Chondrocyte (in vitro differentiated cells): ENCODE results near the gene ACAP2. TPM values are rescaled to one million over a fixed set of nuclear protein-coding genes. Genes with fewer than 3 reads are reported as not detected.
"Not testable (repeated sequence)": the region's sequence is repeated elsewhere in the genome, so short reads cannot be mapped to it uniquely, and the experiment has no call there.

Source experiments
- DNase-seq: peaks from one replicate; pipeline ENCODE4 v3.0.0; 2021; ENCODE audit warnings: mixed read lengths, low spot score
- H3K27ac Mint-ChIP-seq: one replicate; pipeline ENCODE4 v1.8.0; 2021; ENCODE audit warnings: mild to moderate bottlenecking, moderate library complexity, mixed read lengths; ENCODE audit not compliant: unreplicated experiment
- H3K27me3 Mint-ChIP-seq: 2 replicates; pipeline ENCODE4 v1.8.0; 2021; ENCODE audit warnings: low read depth, mixed read lengths
- H3K36me3 Mint-ChIP-seq: 2 replicates; pipeline ENCODE4 v1.8.0; 2021; ENCODE audit warnings: low read depth, mixed read lengths
- H3K4me1 Mint-ChIP-seq: 2 replicates; pipeline ENCODE4 v1.8.0; 2021; ENCODE audit warnings: low read depth, mild to moderate bottlenecking, mixed read lengths
- H3K4me3 Mint-ChIP-seq: one replicate; pipeline ENCODE4 v1.8.0; 2021; ENCODE audit warnings: mild to moderate bottlenecking, moderate library complexity, mixed read lengths; ENCODE audit not compliant: unreplicated experiment
- H3K9me3 Mint-ChIP-seq: 2 replicates; pipeline ENCODE4 v1.8.0; 2021; ENCODE audit warnings: low read depth, mixed read lengths
- total RNA-seq: library from RNA; stranded (reverse); gene quantifications from 3 replicates; pipeline ENCODE4 v1.2.1, GENCODE V29; 2021
- TF ChIP-seq, protein P1 (sequence below): fragments of 200-600 bp; sonication (generic); IDR thresholded peaks from 2 replicates; pipeline ENCODE4 v1.5.0; 2021; ENCODE audit warnings: antibody characterized with exemption, mild to moderate bottlenecking, moderate library complexity

Gene ACAP2
- total RNA-seq, 1 donor from 2014 or later, result 43.3 TPM

DNA sequence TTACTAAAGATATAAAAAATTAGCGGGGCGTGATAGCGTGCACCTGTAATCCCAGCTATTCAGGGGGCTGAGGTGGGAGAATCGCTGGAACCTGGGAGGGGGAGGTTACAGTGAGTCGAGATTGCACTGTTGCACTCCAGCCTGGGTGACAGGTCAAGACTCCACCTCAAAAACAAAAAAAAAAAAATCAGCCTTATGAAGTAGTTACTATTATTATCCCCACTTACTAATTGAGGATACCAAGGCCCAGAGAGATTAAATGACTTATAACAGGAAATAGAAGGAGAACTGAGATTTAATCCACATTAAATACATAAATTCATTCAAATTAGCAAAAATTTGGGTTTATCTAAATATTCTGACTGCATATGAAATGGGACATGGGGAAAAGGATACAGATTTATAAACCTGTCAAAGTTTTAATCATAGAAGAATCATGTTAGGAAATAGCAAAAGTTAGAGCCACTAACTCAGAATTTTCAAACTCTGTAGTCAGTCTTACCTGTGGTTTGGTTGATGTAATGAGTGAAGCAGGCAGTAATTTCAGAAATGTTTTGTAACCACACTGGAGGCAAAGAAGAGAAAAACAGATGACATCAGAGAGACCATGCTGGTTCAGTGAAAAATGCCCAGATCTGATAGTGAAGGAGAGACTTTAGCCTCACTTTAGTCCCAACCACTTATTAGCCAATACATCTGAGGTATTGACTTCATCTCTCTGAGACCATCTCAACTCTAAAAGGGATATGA, 25.0 kb upstream of the ACAP2 start:
- no peak for DNase-seq
- Mint-ChIP-seq H3K9me3 (peaks cover 5% of the 10 kb centered on the region), H3K4me3 (no peak overlapping the region), H3K27me3 (no peaks in the 10 kb centered on the region), H3K27ac (no peak overlapping the region), H3K4me1 (peaks cover 4% of the 10 kb centered on the region), H3K36me3 (no peaks in the 10 kb centered on the region)
- TF ChIP-seq, protein P1, sequence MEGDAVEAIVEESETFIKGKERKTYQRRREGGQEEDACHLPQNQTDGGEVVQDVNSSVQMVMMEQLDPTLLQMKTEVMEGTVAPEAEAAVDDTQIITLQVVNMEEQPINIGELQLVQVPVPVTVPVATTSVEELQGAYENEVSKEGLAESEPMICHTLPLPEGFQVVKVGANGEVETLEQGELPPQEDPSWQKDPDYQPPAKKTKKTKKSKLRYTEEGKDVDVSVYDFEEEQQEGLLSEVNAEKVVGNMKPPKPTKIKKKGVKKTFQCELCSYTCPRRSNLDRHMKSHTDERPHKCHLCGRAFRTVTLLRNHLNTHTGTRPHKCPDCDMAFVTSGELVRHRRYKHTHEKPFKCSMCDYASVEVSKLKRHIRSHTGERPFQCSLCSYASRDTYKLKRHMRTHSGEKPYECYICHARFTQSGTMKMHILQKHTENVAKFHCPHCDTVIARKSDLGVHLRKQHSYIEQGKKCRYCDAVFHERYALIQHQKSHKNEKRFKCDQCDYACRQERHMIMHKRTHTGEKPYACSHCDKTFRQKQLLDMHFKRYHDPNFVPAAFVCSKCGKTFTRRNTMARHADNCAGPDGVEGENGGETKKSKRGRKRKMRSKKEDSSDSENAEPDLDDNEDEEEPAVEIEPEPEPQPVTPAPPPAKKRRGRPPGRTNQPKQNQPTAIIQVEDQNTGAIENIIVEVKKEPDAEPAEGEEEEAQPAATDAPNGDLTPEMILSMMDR, result no peak

DNA sequence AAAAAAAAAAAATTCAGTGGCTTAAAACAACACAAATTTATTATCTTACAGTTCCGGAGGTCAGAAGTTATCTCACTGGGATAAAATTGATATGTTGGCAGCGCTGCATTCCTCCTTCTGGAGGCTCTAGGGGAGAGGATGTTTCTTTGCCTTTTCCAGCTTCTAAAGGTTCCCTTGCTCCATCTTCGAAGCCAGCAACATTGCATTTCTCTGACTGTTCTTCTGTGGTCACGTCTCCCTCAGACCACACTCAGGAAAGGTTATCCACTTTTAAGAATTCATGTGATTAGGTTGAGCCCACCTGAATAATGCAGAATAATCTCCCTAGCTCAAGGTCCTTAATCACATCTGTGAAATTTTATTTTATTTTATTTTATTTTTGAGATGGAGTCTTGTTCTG, 23.4 kb upstream of the ACAP2 start:
- Mint-ChIP-seq H3K36me3 (no peaks in the 10 kb centered on the region), H3K27ac (no peak overlapping the region), H3K27me3 (no peaks in the 10 kb centered on the region), H3K9me3 (peaks cover 5% of the 10 kb centered on the region), H3K4me1 (peaks cover 4% of the 10 kb centered on the region), H3K4me3 (no peak overlapping the region)
- TF ChIP-seq, protein P1, result no peak
- no peak for DNase-seq

GRCh38 chr3:195462922-195463321, 20.1 kb upstream of the ACAP2 start:
- DNase-seq, H3K27me3 Mint-ChIP-seq, H3K4me3 Mint-ChIP-seq, H3K36me3 Mint-ChIP-seq, H3K27ac Mint-ChIP-seq, H3K4me1 Mint-ChIP-seq, H3K9me3 Mint-ChIP-seq: not testable (repeated sequence)

GRCh38 chr3:195462308-195462610, 19.4 kb upstream of the ACAP2 start:
- Mint-ChIP-seq H3K4me1 (no peaks in the 10 kb centered on the region), H3K36me3 (no peaks in the 10 kb centered on the region), H3K27me3 (no peaks in the 10 kb centered on the region), H3K27ac (no peak overlapping the region), H3K9me3 (no peaks in the 10 kb centered on the region), H3K4me3 (no peak overlapping the region)
- no peak for DNase-seq
- TF ChIP-seq, protein P1, result no peak

GRCh38 chr3:195461594-195462307, 18.9 kb upstream of the ACAP2 start:
- Mint-ChIP-seq H3K27ac (no peak overlapping the region), H3K9me3 (no peaks in the 10 kb centered on the region), H3K27me3 (no peaks in the 10 kb centered on the region), H3K4me3 (no peak overlapping the region), H3K36me3 (no peaks in the 10 kb centered on the region), H3K4me1 (no peaks in the 10 kb centered on the region)
- no peak for DNase-seq
- TF ChIP-seq, protein P1, result no peak
